ENCODE data around the gene CR2. TPM values are rescaled to one million over a fixed set of nuclear protein-coding genes. Genes with fewer than 3 reads are reported as not detected.

Gene CR2
- total RNA-seq: 0.09 TPM
- long read RNA-seq: 0 reads

DNA sequence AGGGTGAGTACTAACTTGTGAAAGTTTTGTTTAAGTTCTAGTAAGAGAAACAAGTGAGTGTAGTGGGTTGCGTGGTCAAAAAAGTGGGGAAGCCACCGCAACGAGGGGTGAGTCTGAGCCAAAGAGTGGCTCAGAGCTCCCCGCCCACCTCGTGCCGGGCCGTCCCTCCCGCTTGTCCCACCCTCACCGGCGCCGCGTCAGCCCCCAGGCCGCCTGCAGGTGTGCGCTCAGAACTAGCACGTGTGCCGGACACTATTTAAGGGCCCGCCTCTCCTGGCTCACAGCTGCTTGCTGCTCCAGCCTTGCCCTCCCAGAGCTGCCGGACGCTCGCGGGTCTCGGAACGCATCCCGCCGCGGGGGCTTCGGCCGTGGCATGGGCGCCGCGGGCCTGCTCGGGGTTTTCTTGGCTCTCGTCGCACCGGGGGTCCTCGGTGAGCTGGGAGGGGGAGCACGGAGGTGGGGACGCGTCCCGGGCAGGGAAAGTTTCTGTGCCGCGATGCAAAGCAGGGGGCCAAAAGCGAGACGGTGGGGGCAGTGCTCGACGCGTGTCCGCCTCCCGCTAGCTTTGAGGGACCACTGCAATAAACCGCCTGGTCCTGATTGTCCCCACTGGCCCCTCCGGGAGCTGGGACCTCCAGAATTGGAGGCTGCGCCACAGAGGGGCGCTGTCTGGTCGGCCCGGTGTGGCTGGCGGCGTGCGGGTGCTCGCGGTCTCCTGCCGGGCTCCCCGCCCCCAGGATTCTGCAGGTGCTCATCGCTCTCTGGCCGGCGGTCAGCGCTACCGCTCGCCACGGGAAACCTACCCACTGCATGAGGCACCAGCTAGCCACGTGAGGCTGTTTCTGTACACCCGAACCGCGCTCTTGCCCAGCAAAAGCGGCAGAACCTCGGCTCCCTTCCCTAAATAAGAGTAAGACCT lies at the start of gene CR2:
Gene CR2, plus strand, starts transcription at position 283 of the 919 bp plus-strand sequence. Its CDS starts 91 bp downstream, at position 374.
- Histone ChIP-seq H3K36me3 (no peaks in the 10 kb centered on the region), H3K9me3 (no peaks in the 10 kb centered on the region), H3K27ac (no peak within 1 kb of the TSS), H3K4me3 (peak within 1 kb of the TSS; percentile 53), H3K4me1 (peaks cover 12% of the 10 kb centered on the region), H3K27me3 (ENCODE audit: low read depth) (peaks cover 40% of the 10 kb centered on the region)
- ATAC-seq (peak; percentile 95 to 97), DNase-seq (peak; percentile 65)
- TF ChIP-seq, protein P1, sequence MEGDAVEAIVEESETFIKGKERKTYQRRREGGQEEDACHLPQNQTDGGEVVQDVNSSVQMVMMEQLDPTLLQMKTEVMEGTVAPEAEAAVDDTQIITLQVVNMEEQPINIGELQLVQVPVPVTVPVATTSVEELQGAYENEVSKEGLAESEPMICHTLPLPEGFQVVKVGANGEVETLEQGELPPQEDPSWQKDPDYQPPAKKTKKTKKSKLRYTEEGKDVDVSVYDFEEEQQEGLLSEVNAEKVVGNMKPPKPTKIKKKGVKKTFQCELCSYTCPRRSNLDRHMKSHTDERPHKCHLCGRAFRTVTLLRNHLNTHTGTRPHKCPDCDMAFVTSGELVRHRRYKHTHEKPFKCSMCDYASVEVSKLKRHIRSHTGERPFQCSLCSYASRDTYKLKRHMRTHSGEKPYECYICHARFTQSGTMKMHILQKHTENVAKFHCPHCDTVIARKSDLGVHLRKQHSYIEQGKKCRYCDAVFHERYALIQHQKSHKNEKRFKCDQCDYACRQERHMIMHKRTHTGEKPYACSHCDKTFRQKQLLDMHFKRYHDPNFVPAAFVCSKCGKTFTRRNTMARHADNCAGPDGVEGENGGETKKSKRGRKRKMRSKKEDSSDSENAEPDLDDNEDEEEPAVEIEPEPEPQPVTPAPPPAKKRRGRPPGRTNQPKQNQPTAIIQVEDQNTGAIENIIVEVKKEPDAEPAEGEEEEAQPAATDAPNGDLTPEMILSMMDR (IDR thresholded peaks at IDR 0.05): peak; percentile 22
- intact Hi-C loops (cut with DNase I): no loop called here

DNA sequence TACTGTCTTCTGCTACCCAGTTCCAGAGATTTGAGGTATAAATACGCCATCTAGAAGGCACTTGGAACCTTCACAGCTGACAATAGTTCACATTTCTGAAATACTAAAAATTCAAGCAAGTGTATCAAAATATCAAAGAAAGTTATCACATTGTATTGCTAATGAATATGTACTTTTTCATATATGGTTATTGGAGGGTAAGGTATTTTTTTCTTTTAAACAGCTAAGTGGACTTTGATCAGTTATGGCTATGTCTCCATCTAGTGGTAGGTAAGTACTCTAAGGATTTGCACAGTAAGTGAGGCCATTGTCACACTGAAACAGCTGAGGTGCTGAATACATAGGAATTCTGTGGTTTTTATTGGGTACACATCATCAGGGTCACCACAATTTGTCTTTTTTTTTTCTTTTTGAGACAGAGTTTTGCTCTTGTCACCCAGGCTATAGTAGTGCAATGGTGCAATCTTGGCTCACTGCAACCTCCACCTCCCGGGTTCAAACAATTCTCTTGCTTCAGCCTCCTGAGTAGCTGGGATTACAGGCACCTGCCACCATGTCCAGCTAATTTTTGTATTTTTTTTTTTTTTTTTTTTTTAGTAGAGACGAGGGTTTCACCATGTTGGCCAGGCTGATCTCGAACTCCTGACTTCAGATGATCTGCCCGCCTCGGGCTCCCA lies 49.1 kb upstream of the CR2 start:
- Histone ChIP-seq H3K36me3 (no peaks in the 10 kb centered on the region), H3K4me1 (no peaks in the 10 kb centered on the region), H3K9me3 (no peaks in the 10 kb centered on the region), H3K27ac (no peak overlapping the region), H3K27me3 (ENCODE audit: low read depth) (no peaks in the 10 kb centered on the region), H3K4me3 (no peak overlapping the region)
- intact Hi-C loops (cut with DNase I): loop anchor here (10.0 kb wide), 1 partner anchor 320 kb away; the partner anchor contains the start of gene C4BPB
- peak; percentile 84 to 88 for ATAC-seq
- DNase-seq: no peak
- TF ChIP-seq, protein P1 (IDR thresholded peaks at IDR 0.05): peak; percentile 83

DNA sequence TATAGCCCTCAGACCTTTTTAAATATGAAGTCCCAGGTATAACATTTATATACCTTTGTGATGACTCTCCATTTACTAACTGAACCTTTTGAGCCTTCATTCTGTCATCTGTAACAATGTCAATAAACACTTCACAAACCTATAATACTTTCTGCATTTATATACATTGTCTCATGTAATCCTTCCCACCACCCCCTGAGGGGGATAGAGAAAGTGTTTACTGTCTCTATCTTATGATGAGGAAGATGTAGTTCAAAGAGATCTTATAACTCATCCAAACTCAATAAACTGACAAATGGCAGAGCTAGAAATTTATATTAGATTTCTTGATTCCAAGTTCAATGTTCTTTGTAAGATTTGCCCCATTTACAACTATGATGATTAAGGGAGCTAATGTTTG lies 48.3 kb upstream of the CR2 start:
- Histone ChIP-seq H3K4me1 (no peaks in the 10 kb centered on the region), H3K9me3 (no peaks in the 10 kb centered on the region), H3K27ac (no peak overlapping the region), H3K36me3 (no peaks in the 10 kb centered on the region), H3K4me3 (no peak overlapping the region), H3K27me3 (ENCODE audit: low read depth) (no peaks in the 10 kb centered on the region)
- intact Hi-C loops (cut with DNase I): loop anchor here (10.0 kb wide), 1 partner anchor 321 kb away; the partner anchor contains the start of gene C4BPB
- ATAC-seq (no peak), DNase-seq (no peak)
- TF ChIP-seq, protein P1 (IDR thresholded peaks at IDR 0.05): no peak

DNA sequence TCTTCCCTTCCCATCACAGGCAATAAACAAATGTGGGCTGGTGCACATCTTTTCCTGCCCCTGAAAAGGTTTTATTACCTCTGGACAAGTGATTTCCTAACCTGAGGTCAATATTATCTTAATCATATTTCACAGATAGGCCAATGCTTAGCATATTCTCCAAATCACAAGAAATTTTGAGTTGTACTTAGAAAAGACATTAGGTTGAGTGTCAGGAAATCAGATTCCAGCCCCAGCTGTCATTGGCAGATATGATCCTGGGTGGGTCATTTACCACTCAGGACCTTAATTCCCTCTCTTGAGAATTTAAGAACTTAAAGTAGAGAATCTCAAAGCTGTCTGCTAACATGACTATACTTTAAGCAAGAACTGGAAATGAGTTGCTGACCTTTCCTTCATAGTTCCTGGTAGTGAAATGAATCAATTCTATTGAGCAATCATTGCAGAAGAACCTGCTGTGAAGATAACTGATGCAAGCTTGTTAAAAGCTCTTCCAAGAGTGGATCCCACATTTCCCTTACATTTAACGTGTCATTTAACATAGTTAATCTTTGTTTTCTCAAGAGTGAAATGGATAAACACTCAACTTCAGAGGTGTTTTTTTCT lies 46.4 kb upstream of the CR2 start:
- Histone ChIP-seq H3K27me3 (ENCODE audit: low read depth) (no peaks in the 10 kb centered on the region), H3K9me3 (no peaks in the 10 kb centered on the region), H3K4me1 (no peaks in the 10 kb centered on the region), H3K4me3 (no peak overlapping the region), H3K27ac (no peak overlapping the region), H3K36me3 (no peaks in the 10 kb centered on the region)
- TF ChIP-seq, protein P1 (IDR thresholded peaks at IDR 0.05): no peak
- intact Hi-C loops (cut with DNase I): loop anchor here (10.0 kb wide), 1 partner anchor 323 kb away; the partner anchor contains the start of gene C4BPB
- DNase-seq (no peak), ATAC-seq (peak in 1 of 2 donors; percentile 11)

DNA sequence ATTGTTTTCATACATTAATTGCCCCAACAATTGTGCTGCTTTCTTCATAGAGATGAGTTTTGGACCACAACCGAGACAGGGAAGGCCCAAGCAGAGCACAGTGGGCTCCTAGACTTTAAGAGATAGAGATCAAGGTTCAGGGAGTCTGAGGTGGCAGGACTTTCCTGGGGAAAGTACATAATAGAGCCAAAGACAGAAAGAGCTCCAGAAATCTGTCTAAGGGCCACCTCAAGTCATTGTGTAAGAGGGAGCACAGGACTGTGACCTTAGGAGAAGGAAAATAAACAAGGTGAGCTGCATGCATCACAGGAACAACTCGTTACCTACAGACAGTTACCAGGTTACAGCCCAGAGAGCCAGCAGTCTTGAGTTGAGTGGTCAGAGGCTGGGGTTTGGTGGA lies 41.3 kb upstream of the CR2 start:
- TF ChIP-seq, protein P1 (IDR thresholded peaks at IDR 0.05): no peak
- no peaks in the 10 kb centered on the region for H3K9me3 ChIP-seq
- DNase-seq (no peak), ATAC-seq (no peak)
- no peak overlapping the region for H3K4me3 ChIP-seq
- H3K27me3 ChIP-seq (ENCODE audit: low read depth): no peaks in the 10 kb centered on the region
- no peaks in the 10 kb centered on the region for H3K4me1 ChIP-seq
- no peaks in the 10 kb centered on the region for H3K36me3 ChIP-seq
- H3K27ac ChIP-seq: no peak overlapping the region
- intact Hi-C loops (cut with DNase I): no loop called here
